Measurements from ENCODE around the gene OR4F6.
"Not testable (repeated sequence)": the region's sequence is repeated elsewhere in the genome, so short reads cannot be mapped to it uniquely, and the experiment has no call there.

OR4F6 gene, protein sequence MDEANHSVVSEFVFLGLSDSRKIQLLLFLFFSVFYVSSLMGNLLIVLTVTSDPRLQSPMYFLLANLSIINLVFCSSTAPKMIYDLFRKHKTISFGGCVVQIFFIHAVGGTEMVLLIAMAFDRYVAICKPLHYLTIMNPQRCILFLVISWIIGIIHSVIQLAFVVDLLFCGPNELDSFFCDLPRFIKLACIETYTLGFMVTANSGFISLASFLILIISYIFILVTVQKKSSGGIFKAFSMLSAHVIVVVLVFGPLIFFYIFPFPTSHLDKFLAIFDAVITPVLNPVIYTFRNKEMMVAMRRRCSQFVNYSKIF

DNA sequence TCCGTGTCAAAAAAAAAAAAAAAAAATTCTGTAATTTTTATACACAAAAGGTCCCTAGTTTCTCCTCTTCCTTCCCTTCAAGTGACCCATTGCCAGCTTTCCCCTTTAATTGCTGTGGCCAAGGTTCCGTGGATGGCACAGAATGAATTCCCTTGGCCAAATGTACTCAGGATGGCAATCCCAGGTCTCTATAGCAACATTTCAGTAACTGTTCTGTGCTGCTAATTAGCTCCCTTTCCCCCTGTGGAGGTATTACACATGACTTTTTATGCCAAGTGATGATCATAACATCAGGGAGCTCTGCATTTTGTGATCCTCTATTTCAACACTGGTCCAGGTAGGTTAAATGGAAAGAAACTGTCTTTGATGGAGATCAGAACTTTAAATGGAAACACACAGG is at the start of gene OR4F6:
TSS of gene OR4F6 (plus strand) at position 301 of the 400 bp plus-strand sequence. CDS start 2,211 bp downstream, outside the sequence.
- DNase-seq: no peak

DNA sequence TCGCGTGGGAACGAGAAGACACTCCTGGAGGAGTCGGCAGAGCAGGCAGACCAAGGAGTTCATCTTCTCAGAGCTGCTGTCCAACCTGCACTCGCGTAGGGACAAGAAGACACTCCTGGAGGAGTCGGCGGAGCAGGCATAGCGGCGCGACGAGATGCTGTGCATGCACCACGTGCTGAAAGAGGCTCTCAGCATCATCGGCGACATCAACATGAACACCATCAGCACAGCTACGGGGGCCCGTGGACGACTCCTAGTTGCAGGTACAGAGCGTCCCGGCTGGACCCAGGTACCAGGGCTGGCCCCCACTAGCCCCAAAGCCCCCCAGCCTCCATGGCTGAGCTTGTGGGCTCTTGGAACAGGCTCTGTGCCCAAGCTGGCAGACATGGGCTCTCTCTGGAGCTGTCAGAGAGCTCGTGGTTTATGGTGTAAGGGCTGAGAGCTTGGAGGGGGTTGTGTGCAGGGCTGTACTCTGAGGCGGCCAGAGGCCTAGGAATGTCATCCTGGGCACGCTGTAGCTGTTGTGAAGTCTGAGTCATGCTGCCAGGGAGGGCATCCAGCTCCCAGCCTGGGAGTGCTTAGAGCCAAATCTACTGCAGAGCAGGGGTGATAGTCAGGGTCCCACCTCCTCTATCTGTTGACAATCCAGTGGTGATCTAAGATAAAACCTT is 38.5 kb upstream of the OR4F6 start:
- DNase-seq: not testable (repeated sequence)

DNA sequence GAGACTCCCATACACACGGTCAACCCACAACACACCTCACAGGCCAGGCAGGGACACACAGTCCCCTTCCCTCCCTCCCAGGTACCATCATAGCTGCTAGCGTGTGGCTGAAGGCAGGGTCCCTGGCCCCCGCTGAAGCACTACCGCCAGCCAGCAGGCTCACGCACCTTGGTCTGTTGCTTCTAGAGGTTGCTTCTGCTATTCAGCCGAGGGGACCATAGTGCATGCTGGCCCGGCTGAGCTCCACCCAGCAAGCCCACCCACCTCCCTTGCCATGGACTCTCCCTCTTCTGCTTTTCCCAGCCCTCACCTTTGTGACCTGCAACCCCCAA is 38.0 kb upstream of the OR4F6 start:
- DNase-seq: not testable (repeated sequence)

DNA sequence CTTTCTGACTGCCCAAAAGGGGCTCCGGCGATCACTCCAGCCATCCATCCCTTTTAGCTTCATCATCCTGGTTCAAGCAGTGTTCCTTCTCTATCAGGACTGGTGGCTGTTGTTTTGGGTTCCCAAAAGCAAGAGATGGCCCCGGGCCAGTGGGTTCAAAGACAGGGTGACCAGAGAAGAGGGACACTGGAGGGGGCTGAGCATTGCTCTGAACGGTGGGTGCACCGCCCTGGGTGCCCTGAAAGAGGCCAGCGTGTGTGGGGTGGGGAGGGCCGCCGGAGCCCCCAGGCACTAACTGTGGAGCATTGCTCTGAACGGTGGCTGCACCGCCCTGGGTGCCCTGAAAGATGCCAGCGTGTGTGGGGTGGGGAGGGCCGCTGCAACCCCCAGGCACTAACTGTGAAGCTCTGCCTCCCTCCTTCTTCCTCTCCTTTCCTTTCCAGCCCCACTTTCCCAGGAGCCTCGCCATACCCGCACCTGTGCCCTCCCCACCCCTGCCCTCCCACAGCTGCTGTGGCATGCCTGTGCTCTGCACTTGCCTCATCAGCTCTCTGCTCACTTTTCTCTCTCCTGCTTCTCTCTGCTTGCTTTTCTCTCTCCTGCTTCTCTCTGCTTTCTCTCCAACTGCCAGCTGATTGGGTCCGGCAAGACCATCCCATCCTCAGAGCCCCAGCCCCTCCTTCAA is 37.4 kb upstream of the OR4F6 start:
- no peak for DNase-seq

DNA sequence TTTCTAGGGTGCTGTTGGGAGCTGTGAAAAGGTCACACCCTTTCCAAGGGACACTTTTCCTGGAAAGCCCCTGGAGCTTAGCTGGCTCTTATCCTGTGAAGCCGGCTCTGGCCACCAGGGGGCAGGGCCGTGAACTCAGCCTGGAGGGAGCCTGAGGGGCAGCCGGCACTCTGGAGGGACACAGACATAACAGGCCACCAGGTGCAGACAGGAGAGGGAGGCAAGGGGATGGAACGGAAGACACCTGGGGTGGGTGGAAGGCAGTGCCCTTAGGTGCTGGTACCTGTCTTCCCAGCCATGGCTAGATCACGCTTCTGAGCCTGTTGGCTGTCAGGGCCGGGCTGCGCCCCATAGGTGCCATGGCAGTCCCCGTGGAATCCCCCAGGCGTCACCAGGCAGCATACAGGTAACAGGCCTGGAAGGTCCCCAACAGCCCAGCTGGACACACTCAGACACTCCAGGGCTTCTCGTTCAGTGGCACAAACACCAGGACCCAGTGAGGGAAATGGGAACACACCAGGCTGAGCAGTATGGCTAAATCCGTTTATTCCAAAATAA is 36.1 kb upstream of the OR4F6 start:
- DNase-seq: not testable (repeated sequence)

DNA sequence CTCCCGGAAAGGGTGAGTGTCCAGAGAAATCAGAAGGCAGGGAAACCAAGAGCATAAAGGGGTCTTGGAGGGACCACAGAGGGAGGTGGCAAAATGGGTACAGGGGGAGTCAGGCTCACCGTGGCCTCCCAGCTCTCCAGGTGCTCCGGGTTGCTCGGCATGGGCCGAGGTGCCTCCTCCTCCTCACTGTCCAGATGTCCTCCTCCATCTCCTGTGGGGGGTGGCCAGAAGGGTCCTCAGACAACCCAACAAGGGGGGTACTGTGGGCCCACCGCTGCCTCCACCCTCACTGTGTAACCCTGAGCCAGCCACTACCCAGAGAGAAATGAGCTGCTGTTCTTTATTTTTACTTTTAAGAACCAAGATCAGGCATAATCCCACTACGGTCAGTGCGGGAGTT is 30.4 kb upstream of the OR4F6 start:
- DNase-seq: no peak

DNA sequence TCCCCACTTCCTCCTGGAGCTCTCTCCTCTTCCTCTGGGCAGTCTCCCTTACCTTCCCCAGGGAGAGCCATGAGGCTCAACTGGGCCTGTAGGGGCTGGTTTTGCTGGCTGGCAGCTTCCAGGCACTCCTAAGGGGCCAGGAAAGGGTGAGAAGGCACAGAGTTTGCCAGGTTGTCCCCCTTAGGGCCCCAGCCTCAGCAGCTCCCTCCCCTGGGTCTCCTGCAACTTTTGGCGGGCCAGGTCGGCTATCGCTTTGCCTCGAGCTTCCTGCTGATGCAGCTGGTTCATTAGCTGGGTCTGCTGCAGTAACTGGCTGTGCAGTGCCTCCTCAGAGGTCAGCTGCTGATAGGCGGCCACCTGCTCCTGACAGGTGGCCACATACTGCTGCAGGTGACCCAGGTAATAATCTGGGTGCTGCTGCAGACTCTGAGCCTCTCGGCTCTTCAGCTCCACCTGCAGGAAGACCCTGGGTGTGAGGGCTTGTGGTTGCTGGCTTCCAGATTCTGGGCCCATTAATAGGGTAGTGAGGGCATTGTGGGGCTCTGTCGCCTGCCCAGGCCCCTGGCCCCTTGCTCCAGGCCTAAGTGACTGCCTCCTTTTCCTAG is 29.7 kb upstream of the OR4F6 start:
- no peak for DNase-seq

DNA sequence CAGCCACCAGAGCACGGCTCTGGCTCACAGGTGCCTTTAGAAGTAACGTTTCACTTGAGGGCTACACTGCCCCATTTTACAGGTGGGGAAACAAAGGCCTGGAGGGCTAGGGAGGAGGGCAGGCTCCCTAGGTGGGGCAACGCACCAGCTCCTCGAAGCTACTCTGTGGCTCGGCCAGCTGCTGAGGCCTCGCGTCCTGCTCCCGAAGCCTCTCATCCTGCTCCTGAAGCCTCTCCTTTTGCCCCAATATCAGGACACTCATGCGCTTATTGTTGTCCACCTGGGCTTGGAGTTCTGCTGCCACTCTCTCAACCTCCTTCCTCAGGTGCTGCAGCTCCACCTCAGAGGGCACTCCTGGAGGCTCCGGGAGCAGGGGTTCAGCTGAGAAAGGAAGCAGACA is 28.2 kb upstream of the OR4F6 start:
- no peak for DNase-seq

DNA sequence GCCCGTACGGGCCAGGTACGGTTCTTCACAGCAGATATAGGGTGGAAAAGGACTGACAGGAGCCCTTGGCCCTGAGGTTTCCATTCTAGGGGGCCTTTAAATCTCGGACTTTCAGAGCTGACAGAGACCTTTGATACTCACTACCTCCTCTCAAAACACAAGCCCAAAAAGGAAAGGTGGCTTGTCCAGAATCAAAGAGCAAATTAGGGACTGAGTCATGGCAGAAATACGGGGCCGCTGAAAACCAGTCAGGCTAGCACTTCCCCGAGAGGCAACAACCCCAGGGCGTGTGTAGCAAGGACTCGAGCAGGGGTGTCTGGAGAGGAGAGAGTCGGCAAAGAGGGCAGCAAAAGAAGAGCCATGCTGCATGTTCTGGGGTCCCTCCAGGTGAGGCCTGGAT is 24.7 kb upstream of the OR4F6 start:
- not testable (repeated sequence) for DNase-seq

DNA sequence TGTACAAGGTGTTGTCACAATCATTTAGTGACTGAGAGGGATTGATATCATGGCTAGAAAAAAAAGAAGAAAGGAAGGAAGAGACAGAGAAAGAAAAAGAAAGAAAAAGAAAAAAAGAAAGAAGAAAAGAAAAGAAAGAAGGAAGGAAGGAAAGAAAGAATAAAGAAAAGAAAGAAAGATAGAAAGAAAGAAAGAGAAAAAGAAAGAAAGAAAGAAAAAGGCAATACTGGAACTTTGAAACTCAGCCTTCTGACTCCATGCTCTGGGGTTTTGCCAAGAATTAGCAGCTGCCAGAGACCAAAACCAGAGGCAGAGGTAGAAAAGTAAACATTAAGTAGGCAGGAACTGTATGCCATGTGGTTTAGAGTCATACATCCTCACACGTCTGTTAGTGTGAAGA is 23.1 kb upstream of the OR4F6 start:
- DNase-seq: not testable (repeated sequence)

DNA sequence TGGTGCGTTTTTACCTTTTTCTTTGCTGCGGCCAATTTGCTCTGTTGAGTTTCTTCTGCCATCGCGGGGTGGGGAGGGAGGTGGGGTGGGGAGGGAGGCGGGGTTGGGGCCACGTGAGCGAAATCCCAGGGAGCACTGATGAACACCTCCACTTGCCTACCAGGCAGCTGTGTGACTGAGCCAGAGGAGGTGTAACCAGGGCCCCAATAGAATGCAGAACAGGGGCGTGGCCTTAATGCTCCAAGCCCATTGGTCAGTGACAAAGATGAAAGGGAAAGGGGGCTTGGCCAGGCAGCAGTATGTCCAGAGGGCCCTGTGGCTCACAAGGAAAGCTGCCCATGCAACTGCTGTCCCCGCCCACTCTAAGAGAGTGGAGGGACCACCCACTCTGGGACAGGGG is 21.4 kb upstream of the OR4F6 start:
- DNase-seq: no peak

DNA sequence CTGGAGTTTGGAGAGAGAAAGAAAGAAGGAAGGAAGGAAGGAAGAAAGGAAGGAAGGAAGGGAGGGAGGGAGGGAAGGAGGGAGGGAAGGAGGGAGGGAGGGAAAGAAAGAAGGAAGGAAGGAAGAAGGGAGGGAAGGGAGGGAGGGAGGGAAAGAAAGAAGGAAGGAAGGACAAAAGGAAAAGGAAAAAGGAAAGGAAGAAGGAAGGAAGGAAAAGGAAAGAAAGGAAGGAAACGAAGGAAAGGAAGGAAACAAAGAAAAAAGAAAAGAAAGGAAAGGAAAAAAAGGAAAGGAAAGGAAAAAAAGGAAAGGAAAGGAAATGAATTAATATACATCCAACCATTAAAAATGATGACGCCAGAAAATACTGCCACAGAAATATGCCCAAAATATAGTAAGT is 18.7 kb upstream of the OR4F6 start:
- no peak for DNase-seq

DNA sequence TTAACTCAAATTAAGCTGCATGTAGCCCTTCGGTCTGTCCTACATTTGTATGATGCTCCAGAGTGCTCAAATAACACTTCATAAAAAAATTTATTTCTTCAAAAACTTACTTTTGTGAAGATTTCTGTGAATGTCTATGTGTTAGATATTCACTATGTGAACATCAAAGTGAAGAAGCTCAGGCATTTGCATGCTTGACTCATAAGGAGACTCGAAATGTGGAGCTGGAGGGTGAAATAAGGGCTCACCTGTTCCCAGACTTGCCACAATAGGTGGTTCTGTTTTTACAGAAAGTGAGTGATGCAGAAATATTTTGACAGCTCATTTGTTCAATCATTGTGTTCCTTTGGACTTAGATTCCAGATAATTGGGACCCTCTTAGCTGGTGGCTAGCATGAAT is 16.9 kb upstream of the OR4F6 start:
- not testable (repeated sequence) for DNase-seq

DNA sequence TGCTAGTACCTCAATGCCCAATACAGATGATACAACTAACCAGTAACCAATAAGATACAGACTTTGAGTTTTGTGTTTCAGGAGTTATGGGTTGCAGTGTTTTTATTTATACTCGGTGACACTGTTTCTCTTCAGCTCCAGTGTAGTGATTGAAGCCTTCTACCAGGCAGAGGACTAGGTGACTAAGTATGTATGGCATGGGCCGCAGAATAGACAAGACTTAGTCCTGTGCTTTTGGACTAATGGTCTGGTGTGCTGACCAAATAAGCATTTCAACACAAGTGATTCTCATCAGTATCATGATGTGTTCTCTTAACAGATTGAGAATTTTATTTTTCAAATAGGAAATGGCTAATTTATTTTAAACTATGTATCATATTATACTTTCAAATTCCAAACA is 15.3 kb upstream of the OR4F6 start:
- DNase-seq: not testable (repeated sequence)

DNA sequence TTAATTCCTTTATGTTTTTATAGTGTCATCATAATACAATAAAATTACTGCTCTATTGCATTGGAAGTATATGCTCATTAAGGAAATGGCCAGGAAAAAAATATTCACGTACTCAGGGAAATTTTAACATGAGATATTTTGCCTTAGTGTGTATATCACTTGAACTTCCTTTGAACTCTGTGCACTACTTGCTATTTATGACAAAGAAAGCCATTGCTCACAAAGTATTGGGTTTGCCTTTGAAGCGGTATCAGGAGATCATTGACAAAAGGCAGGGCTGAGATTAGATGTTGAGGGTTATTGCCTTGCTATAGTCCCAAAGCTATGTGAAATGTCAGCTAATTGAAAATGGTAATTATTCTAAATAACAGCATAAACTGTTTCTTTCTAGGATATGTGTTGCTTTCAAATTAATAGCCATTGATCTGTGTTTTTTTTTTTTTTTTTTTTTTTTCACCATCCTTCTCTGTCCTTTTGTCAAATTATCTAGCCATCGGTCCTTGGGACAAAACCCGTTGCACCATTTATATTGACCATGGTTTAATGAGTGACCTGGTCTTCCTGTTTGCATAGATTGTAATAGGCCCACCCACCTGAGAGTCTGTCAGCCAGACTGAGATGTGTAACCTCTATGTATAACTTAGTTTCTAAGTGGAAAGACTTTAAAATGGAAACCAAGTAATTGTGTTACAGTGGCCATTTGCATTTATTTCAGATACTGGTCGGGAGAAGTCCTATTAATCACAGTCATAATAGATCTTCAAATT is 14.6 kb upstream of the OR4F6 start:
- not testable (repeated sequence) for DNase-seq

DNA sequence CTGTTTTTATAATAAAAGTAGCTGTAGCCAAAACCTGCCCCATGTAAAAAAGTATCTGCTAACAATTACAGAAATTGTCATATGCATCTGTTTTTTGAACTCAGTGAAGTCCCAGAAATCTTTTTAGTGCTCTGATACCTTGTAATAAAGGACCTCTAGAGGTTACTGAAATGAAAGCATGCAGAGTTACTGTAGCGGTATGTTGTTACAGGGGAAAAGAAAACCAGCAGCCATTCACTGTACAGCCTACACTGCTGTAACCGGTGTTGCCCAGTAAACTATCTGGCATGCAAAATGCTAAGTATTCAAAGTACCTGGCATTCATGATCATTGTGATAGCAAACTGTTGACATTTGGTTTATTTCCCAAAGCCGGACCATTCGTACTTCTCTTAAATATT is 12.6 kb upstream of the OR4F6 start:
- not testable (repeated sequence) for DNase-seq

DNA sequence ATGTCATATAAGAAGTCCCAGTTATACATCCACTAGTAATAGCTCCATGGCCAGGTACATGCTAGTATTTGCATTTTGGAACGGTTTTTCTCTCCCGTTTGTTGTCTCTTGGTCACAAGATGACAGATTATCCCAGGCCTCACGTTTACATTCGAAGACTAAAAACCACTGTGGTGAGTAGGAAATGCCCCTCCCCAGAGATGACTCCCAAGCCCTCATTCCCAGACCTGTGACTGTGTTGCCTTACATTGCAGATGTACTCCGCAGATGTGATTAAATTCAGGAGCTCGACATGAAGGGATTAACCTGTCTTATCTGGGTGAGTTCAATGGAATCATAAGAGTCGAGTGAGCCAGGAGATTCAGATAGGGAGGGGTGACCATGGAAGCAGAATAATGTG is 9.3 kb upstream of the OR4F6 start:
- not testable (repeated sequence) for DNase-seq

DNA sequence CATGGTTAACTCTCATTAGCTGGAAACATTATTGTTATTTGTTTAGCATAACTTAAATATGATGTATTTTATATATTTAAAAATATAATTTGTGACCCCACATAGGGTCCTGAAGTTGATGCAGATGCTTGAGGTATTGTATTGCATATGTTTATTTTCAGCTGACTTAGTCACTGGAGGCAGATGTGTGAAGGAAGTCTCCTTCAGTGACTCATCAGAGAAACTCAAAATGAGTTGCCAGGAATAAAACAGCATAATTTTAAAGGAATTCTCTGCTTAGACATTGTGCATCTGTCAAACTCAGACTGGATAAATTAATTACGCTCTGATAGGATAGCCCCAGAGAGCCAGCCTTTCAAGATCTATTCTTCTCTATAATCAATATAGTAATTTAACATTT is 7.9 kb upstream of the OR4F6 start:
- DNase-seq: no peak

DNA sequence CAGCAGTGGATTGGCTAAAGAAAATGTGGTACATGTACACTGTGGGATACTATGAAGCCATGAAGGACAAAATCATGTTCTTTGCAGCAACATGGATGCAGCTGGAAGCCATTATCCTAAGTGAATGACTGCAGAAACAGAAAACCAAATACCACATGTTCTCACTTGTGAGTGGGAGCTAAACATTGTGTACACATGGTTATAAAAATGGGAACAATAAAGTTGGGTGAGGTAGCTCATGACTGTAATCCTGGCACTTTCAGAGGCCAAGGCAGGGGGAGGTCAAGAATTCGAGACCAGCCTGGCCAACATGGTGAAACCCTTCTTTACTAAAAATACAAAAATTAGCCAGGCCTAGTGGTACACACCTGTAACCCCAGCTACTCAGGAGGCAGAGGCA is 3.6 kb upstream of the OR4F6 start:
- no peak for DNase-seq

DNA sequence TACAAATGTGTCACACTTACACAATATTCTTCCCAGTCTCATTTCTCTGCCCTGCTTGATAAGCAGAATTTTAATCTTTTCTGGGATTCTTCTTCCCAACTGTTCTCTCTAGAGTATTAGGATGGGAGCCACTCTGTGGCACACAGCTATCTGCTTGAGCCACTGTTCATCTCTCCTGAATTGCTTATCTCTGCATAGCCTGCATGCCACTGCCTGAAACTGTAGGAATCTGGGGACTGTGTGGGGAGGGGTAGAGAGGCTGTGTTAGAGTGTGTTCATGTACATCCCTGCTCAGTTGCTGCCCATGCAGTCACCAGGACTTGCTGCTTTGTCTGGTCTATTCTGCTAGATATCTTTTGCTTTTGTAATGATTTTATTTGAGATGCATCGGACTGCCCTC is 2.3 kb upstream of the OR4F6 start:
- DNase-seq: no peak

DNA sequence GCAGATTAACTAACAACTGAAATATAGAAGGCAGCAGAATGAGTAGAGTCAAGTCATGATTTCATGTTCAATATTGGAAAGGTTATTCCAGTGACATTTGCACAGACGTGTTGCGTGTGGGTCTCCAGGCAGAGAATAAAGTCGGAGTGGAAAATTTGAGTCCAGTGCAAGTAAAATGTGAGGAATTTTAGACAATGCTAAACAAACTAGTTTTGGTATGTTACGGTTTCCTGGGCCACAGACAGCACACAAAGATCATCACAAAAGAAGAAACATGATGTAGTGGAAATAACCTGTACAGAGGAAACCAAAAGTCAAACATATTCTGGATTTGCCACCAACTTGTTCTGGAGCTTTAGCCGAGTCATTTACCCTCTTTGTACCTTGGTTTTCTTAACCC is 367 bp downstream of the OR4F6 start:
- no peak for DNase-seq

DNA sequence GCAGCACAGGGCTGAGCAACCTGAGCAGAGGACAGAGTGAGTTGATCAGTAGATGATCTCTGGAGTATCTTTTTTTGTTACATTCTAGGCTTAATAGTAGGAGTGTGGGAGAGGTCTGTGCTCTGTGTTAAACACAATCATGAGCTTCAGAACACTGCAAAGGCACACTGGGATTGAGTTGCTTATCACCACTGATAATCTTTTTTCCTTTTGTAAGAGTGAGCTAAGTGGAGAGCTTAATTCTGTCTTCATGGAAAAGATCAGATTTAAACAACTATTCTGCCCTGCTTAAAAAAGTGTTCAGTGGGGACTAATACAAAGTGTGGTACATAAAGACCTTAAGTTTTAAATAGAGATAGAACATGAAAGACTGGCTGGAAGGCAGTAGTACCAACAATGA is 1.1 kb downstream of the OR4F6 start:
- no peak for DNase-seq

DNA sequence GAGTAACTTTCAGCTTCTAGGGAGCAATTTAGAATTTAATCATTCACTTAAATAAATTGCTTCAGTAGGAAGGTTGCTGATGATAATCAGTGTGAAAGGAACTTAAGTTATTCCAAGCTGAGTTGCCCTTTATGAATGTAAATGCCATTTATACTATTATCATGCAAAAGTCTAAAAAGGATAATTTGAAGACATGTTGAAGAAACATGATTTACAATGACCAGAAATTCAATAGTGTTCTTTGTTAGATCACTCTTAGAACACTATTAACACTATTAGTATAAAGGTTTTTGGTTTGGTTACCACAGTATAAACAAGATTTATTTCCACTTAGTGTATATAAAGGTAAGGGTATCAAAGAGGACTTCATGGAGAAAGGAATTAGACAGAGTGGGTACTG is 1.6 kb downstream of the OR4F6 start:
- DNase-seq: no peak

Data from NCI-H524 treated with DMSO at 0.1 percent for 48 hours (cell line).